Fibroblast of upper back skin (primary cell): ENCODE measurements around the gene MMS19.
"Not testable (repeated sequence)": the region's sequence is repeated elsewhere in the genome, so short reads cannot be mapped to it uniquely, and the experiment has no call there.

ENCODE experiments used
- DNase-seq: peaks from one replicate; pipeline ENCODE4 v3.0.0-alpha.2; 2013

Gene MMS19

DNA sequence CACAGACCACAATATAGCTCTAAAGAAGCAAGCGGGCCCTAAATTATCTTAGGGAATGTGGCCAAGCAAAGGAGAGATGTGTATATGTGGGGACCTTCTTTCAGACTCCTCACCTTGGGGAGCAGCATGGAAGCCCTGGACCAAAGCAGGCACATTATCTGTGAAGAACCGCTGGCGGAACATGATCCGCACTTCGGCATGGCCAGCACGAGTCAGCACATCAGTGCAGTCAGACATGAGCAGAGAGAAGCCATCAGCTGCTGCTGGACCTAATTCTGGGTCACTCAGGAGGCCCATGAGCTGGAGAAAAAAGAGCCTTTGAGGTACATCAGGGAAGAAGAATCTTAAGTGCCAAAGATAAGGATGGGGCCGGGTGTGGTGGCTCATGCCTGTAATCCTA, 38.3 kb downstream of the MMS19 start:
- no peak for DNase-seq

GRCh38 chr10:97459111-97459510, 39.1 kb downstream of the MMS19 start:
- DNase-seq, result no peak

- no peak for DNase-seq
Observed at GRCh38 chr10:97456686-97457065, 41.5 kb downstream of the MMS19 start.

DNA sequence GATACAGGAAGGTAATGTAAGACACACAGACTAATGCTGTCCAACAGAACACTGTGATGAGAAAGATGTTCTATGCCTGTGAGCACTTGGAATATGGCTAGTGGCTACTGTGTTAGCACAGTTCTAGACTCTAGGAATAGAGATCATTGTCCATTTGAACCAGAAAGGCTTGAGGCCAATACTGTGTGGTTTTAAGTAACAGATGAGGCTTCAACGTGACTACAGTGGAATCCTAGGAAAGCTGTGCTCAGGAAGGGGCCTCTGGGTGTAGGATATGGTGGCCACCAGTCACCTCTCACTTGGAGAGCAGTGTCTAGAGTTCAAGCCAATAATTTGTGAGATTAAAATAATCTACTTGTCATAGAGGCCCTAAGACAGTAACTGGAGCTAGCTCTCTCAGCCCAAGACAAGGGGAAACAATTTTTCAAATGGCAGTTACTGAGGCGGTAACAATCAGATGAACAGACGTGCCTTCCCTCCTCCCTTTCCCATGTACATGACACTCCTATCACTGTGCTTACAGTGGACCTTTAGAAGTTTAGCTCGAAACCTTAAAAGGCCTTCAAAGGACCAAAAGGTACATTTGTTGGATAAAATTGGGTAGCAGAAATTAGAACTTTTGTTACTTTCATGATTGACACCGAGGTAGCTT, 42.1 kb downstream of the MMS19 start:
- no peak for DNase-seq

GRCh38 chr10:97454330-97455036, 43.7 kb downstream of the MMS19 start:
- peak; percentile 17 for DNase-seq

- DNase-seq, result no peak
Observed at GRCh38 chr10:97452352-97452751, 45.9 kb downstream of the MMS19 start.

DNA sequence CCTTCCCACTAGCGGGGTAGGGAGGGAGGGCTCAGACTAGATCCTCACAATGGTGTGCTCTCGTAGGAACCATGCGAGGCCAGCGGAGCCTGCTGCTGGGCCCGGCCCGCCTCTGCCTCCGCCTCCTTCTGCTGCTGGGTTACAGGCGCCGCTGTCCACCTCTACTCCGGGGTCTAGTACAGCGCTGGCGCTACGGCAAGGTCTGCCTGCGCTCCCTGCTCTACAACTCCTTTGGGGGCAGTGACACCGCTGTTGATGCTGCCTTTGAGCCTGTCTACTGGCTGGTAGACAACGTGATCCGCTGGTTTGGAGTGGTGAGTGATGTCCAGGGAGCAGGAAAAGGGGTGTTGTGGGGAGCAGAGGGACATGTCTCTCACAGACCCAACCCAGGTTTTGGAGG, 46.6 kb downstream of the MMS19 start:
- no peak for DNase-seq

- DNase-seq, result no peak
Observed at GRCh38 chr10:97450828-97451227, 47.4 kb downstream of the MMS19 start.

GRCh38 chr10:97445722-97446639, 52.2 kb downstream of the MMS19 start, which contains the start of the genes EXOSC1 and ZDHHC16:
EXOSC1 (minus strand) TSS chr10:97446006; CDS start chr10:97445985, 21 bp downstream.
ZDHHC16 (plus strand) TSS chr10:97446175; CDS start chr10:97451676, 5,501 bp downstream.
- peak; percentile 96 for DNase-seq

- DNase-seq, result no peak
Observed at GRCh38 chr10:97445357-97445721, 52.9 kb downstream of the MMS19 start.

GRCh38 chr10:97444212-97444611, 54.0 kb downstream of the MMS19 start:
- DNase-seq, result no peak

- no peak for DNase-seq
Observed at GRCh38 chr10:97442277-97442676, 55.9 kb downstream of the MMS19 start.

GRCh38 chr10:97435211-97435610, 63.0 kb downstream of the MMS19 start:
- no peak for DNase-seq

- DNase-seq, result no peak
Observed at GRCh38 chr10:97434557-97434956, 63.7 kb downstream of the MMS19 start.

- no peak for DNase-seq
Observed at GRCh38 chr10:97434055-97434454, 64.2 kb downstream of the MMS19 start.

DNA sequence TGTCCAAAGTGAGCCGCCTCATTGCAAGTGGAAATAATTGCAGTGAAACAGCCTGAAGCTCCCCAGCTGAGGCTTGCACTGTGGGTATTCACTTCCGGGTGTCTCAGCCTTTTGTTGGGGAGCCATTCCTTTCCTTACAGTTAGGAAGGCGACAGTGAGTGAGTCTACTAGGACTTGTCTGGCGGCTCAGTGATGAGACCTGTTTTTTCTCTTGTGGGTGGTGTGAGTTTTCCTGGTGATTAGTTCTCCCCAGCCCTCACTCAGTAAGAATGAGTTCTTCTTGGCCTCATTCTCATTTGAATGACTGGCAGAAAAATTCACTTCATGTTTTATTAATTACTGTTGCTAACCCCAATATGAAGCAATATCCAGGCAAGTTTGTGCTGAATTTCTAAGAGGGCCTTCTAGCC, 69.6 kb downstream of the MMS19 start:
- peak; percentile 38 for DNase-seq

- peak; percentile 33 for DNase-seq
Observed at GRCh38 chr10:97427571-97428179, 70.5 kb downstream of the MMS19 start.

DNA sequence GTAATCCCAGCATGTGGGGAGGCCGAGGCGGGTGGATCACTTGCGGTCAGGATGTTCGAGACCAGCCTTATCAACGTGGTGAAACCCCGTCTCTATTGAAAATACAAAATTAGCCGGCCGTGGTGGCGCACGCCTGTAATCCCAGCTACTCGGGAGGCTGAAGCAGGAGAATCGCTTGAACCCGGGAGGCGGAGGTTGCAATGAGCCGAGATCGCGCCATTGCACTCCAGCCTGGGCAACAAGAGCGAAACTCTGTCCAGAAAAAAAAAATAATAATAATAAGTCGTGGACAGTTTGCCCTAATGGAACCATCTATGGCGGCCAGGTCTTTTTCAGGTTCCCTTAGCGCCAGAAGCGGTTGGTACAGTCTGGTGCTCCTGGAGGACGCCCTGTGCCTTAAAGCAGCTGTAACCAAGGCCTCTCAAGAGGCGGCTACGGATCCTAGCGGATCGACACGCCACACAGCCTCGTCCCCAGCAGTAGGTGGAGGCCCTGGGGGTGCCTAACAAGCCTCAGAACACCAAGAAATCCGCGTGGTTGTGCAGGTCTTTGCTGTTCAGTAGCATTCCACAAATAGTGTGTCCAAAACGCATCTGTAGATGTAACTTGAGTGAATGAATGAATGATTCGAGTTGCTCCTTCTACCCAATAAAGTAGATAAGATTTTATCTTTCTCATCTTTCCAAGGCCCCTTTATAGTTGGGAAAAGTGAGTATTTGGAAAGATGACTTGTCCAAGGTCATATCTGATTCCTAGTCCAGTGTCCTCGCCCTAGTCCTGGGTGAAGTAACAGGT, 71.2 kb downstream of the MMS19 start:
- no peak for DNase-seq

DNA sequence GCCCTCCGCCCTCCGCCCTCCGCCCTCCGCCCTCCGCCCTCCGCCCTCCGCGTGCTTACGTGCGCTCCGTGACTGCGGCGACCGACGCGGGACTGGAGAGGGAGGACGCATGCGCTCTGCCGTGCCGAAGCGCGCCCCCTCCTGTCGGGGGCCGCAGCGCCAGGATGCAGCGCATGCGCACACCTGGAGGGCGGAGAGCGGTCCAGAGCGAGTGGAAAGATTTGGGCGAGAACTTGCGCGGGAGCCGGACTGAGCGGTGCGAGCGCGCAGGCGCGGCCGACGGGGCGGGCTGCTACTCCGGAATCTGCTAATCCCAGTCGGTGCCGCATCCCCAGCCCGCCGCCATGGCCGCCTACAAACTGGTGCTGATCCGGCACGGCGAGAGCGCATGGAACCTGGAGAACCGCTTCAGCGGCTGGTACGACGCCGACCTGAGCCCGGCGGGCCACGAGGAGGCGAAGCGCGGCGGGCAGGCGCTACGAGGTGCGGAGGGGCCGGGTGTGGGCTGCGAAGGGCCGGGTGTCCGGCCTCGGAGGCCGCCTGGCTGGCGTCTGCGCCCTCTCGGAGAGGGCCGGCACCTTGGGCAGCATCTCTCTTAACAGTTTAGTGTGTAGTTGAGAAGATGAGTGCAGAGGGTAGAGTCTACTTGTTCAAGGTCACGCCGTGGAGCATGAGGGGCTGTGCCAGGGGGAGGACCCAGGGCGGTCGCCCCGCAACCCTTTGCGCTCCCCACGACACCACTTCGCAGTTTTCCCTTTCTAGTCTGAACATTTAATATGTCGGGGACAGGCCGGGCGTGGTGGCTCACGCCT, 72.1 kb downstream of the MMS19 start, which contains the start of gene PGAM1:
Gene PGAM1 (plus strand): TSS at position 228 of the 812 bp plus-strand sequence. CDS start 117 bp downstream, at position 345.
- DNase-seq, result peak; percentile 96

GRCh38 chr10:97423757-97424098, 74.5 kb downstream of the MMS19 start:
- not testable (repeated sequence) for DNase-seq

DNA sequence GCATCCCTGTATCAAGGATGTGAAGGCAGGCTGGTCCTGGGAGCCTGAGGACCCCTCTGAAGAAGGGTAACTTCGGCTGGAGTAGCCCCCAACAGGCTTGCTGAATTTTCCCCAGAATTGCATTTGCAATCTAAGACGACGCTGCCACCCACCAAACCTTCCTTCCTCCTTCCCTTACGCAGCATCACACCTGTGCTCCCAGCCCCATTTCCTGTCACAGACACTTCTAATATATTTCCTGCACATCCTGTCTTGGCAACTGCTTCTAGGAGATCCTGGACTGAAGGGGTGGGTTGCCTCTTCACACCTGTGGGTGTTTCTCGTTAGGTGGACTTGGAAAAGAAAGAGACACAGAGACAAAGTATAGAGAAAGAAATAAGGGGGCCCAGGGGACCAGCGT, 81.7 kb downstream of the MMS19 start:
- DNase-seq, result no peak
